Measurements from ENCODE around the gene M1AP.
A peak's percentile ranks its signal among the peaks of the same experiment; 100 is the strongest.

The M1AP gene

DNA sequence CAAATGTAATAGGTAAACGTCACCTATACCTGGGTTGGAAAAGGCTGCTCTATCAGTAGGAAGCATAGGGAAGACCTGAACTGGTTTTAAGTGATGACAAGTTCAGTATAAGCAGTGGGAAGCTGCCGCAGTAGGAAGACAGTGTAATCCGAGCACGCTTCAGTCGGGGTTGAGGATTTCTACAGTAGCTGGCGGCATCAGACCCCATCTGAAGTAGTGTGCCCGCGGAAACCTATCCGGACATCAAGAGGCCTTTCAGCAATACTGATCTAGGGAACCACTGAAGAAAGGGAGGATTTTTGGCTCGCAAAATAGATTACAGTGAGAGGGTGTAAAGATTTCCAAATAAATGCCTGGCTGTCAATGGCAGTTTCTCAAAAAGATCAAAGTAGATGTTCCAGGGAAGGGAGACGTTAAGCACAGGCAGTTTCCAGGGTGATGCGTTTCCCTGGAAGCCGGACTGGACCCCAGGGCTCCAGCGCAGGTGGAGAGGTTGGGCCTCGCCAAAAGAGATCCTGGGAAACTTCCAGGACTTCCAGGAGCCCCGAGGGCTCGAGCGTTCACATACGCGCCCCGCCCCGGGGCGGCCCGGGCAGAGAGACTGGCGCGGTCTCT is 99.7 kb downstream of the M1AP start:
- no peak for DNase-seq (ENCODE audit: low read depth)

DNA sequence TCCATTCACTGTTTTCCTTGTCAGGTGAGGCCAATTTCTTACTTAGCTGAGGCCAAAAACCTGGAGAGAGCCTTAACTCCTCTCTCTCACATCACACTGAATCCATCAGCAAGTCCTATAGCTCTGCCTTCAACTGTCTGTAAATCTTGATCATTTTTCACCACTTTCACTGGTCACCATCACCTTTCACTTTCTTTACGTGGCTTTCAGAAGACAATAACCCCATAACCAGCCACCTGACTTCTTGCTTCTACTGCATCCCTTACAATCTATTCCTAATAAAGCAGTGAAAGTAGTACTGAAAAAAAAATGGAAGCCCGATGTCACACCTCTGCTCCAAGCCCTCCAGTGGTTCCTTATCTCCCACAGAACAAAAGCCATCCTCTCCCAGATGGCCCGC is 102.1 kb downstream of the M1AP start:
- DNase-seq (ENCODE audit: low read depth), result no peak

DNA sequence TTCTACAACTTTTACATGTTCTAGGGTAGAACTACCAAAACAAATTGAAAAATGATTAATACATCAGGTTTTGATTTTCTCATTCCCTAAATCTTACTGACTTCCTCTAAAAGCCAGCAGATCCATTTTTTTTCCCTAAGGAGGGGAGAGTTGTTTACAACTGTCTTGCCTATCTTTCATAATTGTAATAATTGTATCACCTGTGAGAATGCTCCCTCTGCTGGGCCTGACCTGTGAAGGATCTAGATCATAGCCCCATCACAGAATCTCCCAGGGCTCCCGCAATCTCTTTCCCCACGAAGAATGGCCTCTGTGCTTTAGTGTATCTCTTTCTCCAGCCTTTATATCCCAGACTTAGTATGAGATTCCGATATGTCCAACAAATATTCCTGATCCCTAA is 103.5 kb downstream of the M1AP start:
- no peak for DNase-seq (ENCODE audit: low read depth)

DNA sequence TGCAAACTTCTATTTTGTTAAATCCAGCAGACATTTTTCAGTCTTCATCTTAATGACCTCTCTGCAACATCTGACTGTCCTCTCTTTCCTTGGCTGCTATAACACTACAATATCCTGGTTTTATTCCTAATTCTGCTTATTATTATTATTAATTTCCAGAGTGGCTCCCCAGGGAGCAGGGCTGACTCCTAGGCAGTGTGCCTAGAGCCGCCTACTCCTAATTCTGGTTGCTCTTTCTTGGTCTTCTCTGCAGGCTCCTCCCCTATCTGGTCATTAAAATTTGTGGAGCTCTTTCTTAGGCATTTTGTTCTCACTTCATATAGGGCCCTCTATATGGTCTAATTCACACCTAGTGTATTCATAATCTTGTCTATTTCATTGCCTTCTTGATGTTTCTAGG is 105.2 kb downstream of the M1AP start:
- no peak for DNase-seq (ENCODE audit: low read depth)

DNA sequence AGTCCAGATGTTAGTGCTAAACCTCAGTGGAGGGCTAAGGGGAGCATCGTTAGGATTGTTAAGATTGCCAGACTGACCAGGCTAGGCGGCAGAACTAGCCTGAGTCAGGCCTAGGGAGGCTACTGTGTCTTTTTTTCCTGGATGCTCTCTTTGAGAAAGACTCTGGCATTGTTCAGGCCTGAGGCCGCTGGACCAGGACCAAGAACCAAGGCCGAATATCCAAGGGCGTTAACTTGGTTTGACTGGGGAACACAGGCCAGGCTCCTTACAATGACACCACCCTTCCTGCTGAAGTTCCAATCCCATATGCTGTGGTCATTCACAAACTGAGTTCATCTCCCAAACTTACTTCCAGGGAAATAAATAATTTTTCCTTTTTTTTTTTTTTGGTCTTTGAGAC is 107.8 kb downstream of the M1AP start:
- no peak for DNase-seq (ENCODE audit: low read depth)

DNA sequence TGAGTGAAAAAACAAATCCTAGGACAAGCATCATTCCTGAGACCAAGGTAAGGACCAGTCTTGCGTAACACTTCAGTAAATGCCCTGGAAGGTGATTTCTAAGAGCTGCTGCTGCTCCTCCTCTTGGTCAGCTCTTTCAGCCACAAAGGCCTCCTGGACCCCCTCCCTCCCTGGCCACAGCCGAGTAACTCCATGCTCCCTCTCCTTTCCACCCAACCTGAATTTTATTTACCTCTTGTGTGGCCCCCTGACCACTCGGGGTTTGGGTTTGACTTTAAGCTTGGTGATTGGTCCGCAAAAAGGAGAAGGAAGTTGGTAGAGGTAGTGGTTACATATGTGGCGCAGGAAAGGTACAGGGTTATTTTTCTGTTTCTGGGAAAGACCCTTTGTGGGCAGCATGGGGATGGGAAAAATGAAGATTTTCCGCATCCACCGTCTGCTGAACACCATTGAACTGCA is 109.2 kb downstream of the M1AP start:
- DNase-seq (ENCODE audit: low read depth), result no peak

DNA sequence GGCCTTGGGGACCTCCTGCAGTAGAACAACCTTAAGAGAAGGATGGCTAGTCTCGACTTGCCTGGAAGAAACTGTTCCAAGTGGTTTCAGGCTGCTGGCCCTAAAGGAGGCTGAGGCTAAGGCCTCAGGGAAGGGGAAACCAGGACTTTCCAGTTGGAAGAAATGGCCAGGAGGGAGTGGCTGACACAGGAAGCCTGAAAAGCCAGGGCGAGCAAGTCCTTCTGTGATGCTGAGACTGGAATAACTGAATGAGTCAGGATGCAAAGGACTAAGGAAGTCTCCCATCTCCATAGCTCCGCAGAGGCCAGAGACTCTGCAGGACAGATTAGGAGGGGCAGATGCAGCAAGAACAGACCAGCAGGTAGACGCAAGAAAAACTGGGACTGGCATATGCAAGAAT is 111.0 kb downstream of the M1AP start:
- no peak for DNase-seq (ENCODE audit: low read depth)

DNA sequence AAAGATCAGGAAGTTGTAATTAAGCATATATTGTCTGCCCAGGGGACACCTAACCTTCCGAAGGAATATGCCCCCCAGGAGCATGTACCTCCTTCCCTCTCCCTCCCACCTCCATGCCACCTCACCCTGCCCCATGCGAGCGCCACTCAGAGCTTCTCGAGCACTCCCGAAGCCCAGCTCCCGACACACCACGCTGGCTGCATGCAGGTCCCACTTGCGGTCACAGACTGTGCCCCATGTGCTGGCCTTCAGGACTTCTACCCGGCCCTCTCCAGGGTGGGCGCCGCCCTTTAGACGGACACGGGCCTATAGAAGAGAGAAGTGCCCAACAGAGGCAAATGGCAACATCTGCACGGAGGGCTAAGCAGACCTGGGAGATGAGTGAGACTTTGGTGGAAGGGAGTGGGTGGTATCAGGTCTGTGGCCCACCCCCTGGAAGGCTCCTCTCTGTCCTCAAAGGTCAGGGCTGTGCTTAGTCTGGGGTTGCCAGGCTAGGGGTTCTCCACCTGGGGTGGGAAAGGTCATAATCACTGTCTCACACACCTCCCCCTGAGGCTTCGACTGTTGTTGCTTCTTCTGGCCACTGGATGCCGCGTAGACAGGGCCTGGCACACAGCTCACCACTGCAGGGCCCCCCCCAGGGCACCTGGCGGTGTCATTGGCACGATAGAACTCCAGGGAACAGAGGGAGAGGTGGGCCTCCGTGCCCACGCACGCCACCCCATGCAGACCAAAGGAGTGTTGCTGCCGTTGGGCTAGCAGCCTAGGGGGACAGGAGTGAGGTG is 111.8 kb downstream of the M1AP start:
- DNase-seq (ENCODE audit: low read depth), result no peak

DNA sequence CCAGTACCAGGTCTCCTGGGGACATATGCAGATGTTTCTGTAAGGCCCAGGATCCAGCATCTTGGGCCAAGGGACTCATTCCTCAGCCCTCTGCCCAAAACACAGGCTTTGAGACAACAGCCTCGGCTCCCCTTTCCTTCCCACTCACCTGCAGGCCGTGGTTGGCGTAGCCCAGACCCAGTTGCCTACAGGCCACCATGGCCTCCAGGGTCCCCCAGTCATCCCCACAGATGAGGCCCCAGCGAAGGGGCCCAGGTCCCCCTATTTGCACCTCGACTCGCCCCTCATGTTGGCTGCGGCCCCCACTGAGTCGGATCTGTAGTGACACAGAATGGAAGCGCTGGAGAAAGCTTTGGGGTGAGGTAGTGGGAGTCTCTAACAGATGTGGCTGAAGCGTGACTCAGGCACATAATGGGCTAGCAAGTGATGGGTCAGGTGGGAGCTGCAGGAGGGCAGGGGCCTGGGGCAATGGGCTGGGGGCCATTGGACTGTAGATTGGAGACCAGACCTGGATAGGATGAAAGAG is 112.6 kb downstream of the M1AP start:
- no peak for DNase-seq (ENCODE audit: low read depth)

DNA sequence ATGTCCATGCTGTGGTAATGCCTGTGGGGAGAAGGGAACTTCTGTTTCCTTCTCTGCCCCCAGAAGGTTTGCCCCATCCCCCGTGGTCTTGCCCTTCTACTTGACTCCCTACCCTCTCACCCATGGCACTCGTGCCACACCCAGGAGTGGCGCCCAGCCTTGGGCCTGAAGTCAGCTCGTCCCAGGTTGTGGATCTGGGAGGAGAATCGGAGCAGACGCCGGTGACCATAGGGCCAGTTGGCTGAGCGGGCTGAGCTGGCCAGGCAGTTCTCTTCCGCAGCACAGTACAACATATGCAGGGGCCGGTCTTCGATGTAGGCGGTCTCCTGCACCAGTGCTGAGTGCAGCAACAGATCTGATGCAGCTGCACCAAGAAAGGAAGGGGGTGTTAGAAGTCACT is 113.7 kb downstream of the M1AP start:
- DNase-seq (ENCODE audit: low read depth), result no peak

DNA sequence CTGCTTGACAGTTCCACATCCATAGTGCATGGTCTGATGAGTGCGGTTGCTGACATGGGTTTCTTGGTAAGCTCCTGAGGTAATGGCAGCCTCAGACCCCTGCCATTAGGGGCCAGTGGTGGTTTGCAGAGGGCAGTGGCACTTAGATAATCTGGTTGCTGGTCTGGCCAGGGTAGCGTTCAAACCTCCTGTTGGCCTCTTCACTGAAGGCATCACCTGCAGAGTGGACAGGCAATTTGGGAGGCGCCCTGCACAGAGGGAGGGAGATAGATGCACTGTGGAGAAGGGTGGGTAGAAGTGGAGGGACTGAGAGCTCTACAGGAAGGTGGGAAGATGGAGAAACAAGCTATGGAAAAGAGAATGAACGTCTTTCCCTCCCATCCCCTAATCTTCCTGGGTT is 114.7 kb downstream of the M1AP start:
- DNase-seq (ENCODE audit: low read depth), result no peak

DNA sequence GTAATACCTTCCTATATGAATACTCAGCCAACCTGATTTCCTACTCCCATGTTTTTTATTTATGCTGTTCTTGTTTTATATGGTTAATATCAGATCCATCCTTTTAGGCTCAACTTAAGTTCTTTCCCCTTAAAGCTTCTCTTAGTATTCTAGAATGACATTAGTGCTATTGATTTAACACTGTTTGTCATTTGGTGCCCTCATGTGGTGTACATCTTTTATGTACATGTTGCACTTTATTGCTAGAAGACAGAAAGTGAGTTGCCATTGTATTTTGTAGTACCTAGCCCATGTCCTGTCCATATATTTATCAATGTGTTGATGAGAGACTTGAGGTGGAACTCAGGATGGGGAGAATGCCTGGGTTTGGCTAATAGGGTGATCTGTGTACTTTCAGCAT is 115.9 kb downstream of the M1AP start:
- DNase-seq (ENCODE audit: low read depth), result no peak

DNA sequence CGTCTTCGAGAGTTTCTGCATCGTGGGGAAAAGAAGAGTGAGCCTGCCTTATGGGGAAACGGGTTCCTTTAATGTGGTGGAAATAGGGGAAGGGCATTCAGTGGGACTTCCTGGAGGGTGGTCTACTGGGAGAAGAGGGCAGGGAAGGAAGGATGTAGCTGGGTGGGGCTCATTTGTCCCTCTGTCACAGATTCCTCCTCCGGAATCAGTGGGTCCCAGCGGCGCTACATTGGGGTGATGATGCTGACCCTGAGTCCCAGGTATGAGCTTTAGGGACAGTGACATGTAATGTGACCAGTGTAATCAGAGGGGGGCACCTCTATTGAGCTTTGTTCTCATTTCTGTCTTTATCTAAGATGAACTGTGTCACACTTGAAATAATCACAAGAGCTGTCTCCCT is 116.5 kb downstream of the M1AP start:
- DNase-seq (ENCODE audit: low read depth), result no peak

DNA sequence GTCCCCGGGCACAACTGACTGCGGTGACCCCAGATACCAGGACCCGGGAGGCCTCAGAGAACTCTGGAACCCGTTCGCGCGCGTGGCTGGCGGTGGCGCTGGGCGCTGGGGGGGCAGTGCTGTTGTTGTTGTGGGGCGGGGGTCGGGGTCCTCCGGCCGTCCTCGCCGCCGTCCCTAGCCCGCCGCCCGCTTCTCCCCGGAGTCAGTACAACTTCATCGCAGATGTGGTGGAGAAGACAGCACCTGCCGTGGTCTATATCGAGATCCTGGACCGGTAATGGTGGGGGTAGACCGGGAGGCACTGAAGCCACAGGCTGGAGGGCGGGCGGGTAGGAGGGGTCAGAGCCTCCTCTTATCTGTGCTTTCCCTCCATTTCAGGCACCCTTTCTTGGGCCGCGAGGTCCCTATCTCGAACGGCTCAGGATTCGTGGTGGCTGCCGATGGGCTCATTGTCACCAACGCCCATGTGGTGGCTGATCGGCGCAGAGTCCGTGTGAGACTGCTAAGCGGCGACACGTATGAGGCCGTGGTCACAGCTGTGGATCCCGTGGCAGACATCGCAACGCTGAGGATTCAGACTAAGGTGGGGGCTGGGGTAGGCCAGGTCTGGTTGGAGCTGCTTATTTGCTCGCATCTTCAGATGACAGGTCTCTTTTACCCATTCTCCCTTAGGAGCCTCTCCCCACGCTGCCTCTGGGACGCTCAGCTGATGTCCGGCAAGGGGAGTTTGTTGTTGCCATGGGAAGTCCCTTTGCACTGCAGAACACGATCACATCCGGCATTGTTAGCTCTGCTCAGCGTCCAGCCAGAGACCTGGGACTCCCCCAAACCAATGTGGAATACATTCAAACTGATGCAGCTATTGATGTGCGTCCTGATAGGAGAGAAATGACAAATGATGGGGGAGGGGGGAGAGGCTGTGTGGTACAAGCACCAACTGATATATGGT is 117.6 kb downstream of the M1AP start:
- DNase-seq (ENCODE audit: low read depth), result no peak

DNA sequence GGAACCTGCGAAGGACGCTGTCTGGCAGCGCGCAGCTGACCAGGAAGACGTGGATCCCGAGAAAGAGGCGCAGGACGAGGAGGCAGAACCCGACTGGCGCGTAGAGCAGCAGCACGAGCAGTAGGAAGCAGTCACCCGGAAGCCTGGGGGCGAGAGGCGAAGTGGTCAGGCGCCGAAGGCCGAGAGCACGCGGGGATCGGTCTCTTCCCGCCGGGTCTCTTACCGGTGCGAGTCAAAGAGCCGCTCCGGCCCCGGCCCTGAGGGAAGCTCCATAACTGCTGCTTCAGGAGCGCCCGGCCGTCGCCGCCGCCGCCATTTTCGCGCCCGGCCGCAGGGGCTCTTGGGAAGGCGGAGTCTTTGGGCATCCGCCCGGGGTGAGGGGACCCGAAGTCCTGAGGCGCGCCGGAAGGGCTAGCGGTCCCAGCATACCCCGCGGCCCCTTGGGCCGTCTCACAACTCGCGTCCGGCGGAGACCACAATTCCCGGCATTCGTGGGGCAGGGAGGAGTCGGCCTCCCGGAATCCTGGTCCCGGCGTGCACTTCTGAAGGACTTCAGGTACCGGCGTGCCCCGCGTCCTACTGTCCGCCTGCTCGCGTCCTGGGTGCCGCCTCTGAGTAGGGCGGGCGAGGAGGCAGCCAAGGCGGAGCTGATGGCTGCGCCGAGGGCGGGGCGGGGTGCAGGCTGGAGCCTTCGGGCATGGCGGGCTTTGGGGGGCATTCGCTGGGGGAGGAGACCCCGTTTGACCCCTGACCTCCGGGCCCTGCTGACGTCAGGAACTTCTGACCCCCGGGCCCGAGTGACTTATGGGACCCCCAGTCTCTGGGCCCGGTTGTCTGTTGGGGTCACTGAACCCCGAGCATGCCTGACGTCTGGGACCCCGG is 118.5 kb downstream of the M1AP start, which contains the start of the genes AUP1 and HTRA2:
AUP1 (minus strand) TSS at position 350 of the 882 bp plus-strand sequence; CDS start at position 273, 77 bp downstream.
HTRA2 (plus strand) TSS at position 577 of the 882 bp plus-strand sequence; CDS start at position 651, 74 bp downstream.
- DNase-seq (ENCODE audit: low read depth), result peak; percentile 93

DNA sequence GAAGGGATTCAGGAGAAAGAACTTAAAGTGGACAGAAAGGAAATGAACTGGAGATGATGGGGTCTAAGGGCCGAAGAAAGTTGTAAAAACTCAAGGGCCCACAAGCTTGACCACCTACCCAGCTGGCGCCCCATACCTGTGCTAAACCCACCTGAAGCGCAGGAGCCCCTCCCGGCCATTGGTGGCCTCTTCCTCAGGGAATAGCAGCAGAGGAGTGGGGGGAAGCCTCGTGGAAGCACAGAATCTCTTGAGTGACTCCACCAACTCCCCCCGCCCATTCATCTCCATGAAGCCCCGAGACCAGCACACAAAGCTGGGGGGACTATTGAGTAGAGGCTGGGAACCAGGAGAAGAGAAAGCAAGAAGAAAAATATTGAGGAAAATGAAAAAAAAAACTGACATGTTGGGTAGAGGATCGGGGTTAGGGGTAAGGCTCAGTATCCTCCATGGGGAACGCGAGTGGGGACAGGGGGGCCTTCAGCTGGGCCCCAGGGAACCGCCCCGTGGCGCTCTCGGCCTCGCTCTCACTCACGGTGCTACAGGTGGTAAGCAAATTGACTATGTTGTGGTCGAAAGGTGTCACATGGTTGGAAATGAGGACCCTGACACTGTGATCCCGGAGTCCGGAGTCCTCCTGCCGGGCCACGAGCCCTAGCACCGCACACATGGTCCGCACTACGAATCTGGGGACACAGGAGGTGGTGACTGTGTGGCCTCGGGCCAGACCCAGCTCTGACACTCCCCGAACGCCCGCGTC is 119.4 kb downstream of the M1AP start:
- no peak for DNase-seq (ENCODE audit: low read depth)

DNA sequence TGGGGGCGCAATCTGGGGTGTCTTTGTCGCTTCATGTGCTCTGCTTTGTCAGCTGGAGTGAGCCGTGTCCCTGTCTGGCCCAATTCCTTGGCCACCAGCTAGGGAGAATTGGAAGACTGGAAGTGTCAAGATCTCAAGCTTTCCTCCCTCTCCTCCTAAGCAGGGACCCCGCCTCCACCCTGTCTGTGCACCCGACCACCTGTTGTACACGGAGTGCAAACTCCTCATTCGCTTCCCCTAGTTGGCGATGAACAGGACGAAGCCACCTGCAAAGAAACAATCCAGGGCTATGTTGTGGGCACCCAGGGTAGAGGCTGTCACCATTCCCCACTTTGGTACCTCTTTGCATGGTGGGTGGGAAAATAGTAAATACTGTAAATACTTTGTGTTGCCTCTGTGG is 120.4 kb downstream of the M1AP start:
- no peak for DNase-seq (ENCODE audit: low read depth)

DNA sequence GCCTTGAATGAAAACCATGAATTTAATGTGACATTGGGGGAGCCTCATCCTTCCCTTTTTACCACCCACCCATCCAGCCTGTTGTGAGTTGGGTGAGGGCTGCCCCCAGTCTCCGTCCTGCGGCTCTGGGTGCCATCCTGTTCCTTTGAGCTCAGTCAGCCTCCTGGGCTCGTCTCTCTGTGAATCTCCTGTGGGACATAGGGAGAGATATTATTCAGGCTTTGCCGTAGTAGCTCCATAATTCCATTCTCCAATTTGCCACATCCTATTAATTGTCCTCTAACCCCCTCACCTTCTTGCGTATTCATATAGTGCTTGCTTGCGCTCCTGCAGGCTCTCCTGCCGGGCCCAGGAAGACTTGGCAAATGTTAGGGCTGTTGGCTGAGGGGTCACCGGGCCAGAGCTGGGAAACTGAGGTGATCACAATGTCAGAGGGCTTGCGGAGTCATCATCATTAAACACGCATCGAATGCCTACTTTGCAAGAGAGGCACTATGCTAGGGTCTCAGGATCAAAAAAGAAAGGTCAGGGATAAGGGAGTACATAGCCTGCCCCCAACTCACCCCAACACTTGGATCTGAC is 121.4 kb downstream of the M1AP start:
- DNase-seq (ENCODE audit: low read depth), result no peak

DNA sequence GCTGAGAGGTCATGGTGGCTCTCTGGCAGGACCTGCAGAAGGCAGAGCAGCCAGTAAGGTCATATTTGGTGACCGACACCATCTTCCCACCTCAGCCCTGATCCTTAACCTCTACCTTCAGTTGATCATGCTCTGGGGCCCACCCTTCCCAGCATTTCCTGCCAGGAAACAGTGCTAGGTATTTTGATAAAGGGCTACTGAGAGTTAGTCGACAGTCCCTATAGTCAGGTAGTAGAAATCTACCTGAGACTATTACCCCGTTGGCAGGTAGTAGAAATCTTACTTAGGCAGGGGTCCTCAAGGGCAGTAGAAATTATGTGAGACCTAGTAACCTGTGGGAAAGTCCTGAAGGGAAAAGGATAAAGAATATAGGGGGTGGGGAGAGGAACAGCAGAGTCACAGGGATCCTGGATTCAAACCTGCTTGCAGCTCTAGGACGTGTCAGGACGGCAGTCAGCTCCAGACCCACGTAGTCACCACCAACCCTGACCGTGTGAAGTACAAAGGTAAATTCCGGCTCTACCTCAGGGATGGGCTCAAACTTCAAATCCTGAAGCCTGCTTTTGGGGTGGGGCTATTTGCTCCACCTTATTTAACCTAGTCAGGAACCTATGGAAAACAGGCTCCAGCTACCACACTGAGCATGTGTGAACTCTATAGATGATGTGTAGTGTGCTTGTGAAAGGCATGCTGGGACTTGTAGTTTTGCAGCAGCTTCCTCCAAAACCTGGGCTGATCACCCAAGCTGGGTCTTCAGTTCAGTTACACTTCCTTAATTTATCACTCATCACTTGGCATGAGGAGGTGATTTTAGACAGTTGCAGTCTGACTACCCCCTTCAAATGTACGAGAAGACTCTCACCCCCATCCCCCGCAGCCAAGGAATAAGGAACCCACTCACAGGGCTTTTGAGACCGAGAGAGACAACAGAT is 122.1 kb downstream of the M1AP start, which contains the start of gene DQX1:
DQX1 (minus strand) TSS at position 515 of the 932 bp plus-strand sequence; CDS start at position 13, 502 bp downstream.
- DNase-seq (ENCODE audit: low read depth), result no peak
